H1 (cell line): Measurements from ENCODE around the gene CYP51A1. TPM values are rescaled to one million over a fixed set of nuclear protein-coding genes. Genes with fewer than 3 reads are reported as not detected.

Source experiments
- E2F6 ChIP-seq: IDR thresholded peaks from 2 replicates; pipeline ENCODE4 v1.6.1; 2012; ENCODE audit warnings: inconsistent platforms
- GTF2F1 ChIP-seq: IDR thresholded peaks from 2 replicates; pipeline ENCODE4 v1.6.1; 2012; ENCODE audit warnings: low read depth, low read length, improper control_type of control experiment, borderline replicate concordance
- SIN3A ChIP-seq, 2 experiments: IDR thresholded peaks in 1 of 2; conservative IDR thresholded peaks in 1 of 2; 2 replicates each; pipeline ENCODE4 v1.6.1; 2011 to 2012; ENCODE audit warnings: low read length in 2 of 2, improper control_type of control experiment in 1 of 2, low read depth in 1 of 2, mild to moderate bottlenecking in 1 of 2
- SP1 ChIP-seq: IDR thresholded peaks from 2 replicates; pipeline ENCODE4 v1.6.1; 2011; ENCODE audit warnings: low read depth, low read length
- USF2 ChIP-seq: IDR thresholded peaks from 2 replicates; pipeline ENCODE4 v1.6.1; 2011; ENCODE audit warnings: low read length, improper control_type of control experiment
- polyA plus RNA-seq, 7 experiments: library from polyadenylated mRNA; depleted of rRNA in 3 of 7; stranded (reverse) in 5 of 7; unstranded in 2 of 7; fragments of >200 nt in 5 of 7; fragments of 200-250 nt in 2 of 7; gene quantifications; 1 replicate in 5 of 7; 2 replicates in 1 of 7; 4 replicates in 1 of 7; pipeline versions ENCODE4 v1.2.1 to v1.2.3, GENCODE V29; 2011 to 2013; ENCODE audit warnings: missing spikeins in 2 of 7, mixed read lengths in 2 of 7
- total RNA-seq: library from RNA; stranded (reverse); fragmentation: NEBNext Ultra II Directional; extraction: Animal tissue kit (Norgen Biotek cat#: 25700); gene quantifications from 2 replicates; pipeline ENCODE4 v1.2.1, GENCODE V29; 2021

CYP51A1 gene
- total and polyA plus RNA-seq, 2 of the 8 experiments (the other 6 are each of a cell fraction or from before 2014, with no cell fraction given), result 9.8 to 111 TPM

GRCh38 chr7:92072121-92072520, 62.2 kb downstream of the CYP51A1 start (continued):
- TF ChIP-seq USF2 (no peak), SIN3A (conservative IDR thresholded peaks at IDR 0.05 in 1 of 2, IDR thresholded peaks at IDR 0.05 in 1 of 2; ENCODE audit: low read depth in 1 of 2, low read length in 2 of 2) (no peak), GTF2F1 (no peak), E2F6 (no peak), SP1 (no peak)
